HG03521 (cell line): ENCODE results near the gene HLA-DOB.
A peak's percentile ranks its signal among the peaks of the same experiment; 100 is the strongest.
"Not testable (repeated sequence)": the region's sequence is repeated elsewhere in the genome, so short reads cannot be mapped to it uniquely, and the experiment has no call there.

Source experiments
- ATAC-seq: cut with Tn5 transposase; IDR thresholded peaks from one replicate; pipeline ENCODE4 v1.9.1; 2021; ENCODE audit warnings: mild to moderate bottlenecking, moderate library complexity; ENCODE audit not compliant: unreplicated experiment

The HLA-DOB gene

DNA sequence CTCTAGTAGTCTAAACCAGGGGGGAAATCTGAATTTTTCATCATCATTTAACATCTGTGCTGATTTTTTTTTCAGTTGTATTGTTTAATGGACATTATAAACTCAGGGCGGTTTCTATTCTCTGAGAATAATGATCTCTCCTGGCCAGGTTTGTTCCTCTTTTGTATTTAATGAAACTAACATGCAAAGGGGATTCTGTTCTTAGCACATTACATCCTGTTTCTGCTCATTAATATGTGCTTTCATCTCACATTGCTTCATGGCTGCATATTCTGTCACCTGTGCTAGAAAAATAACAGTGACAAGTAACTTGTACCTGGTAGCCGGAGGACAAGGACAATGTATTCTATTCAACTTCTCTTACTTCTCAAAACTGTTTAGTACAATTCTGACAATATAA is 806 bp downstream of the HLA-DOB start:
- peak; percentile 54 for ATAC-seq

DNA sequence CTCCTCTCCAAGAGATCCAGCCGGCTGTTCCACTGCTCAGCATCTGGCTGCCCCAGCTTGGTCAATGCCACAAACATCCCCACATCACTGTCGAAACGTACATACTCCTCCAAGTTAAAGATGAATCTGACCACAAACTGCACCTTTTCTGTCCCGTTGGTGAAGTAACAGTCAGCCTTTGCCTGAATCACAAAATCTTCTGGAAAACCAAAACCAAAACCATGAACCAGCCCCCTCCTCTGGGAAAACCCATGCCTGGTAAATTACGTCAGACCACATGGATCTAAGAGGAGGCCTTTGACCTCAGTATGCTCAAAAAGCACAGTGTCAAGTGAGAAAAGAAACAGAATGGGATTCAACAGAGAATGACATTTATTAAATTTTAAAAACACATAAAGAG is 1.7 kb downstream of the HLA-DOB start:
- no peak for ATAC-seq

DNA sequence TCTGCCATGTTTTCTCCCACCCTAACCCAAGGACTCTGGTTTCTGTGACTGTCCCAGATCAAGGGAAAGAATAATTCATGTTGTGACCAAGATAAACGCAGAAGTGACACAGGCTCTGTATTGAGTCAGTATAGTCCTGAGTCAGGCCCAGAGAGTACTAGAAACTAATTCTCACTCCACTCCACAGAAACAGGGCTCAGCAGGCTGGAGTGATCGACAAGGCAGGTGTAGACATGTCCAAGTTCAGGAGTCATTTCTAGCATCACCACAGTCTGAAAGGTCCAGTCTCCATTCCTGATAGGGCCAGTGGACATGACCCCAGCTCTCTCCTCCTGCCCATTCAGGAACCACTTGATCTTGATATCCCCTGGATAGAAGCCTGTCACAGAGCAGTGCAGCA is 2.7 kb downstream of the HLA-DOB start:
- ATAC-seq, result no peak

DNA sequence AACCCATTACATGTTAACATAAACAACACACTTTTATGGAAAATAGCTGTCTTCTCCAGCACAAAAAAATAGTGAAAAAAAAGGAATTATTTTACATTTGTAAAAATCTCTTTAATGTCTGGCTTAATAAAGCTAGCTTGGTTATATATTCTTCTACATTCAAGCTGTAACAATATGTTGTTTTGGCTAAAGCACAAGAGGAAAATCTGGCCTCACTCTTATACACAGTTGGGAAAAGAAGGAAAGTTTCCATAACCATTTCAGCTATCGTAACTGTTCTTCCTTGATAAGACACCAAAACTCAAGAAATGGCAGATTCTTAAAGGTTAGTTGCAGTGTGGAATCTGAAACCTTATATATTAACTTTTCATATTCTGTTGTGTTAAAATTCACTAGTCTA is 7.6 kb downstream of the HLA-DOB start:
- ATAC-seq, result no peak

DNA sequence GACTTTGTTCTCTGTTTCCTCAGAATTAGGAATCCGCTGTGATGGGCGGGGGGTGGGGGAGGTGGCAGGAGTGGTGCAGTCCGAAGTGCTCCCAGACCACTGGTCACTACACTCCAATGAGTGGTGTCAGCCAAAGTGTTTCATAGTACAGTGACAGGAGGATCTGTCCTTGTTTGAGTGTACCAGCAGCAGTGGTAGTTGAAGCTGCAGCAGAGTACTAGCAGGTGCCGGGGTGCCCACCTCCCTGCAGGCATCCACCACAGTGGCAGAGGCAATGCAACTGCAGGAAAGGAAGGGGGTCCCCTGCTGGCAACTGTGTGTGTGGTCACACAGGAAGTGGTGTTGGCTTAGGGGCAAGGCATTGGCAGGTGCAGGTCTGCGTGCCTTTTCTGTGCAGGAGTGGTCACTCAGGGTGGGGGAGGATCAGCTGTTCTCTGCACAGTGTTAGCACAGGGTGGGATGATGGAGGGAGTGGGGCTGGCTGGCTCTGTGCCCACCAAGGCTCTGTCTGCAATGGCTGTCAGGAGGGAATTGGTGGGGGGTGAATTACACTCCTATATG is 9.7 kb downstream of the HLA-DOB start:
- no peak for ATAC-seq

DNA sequence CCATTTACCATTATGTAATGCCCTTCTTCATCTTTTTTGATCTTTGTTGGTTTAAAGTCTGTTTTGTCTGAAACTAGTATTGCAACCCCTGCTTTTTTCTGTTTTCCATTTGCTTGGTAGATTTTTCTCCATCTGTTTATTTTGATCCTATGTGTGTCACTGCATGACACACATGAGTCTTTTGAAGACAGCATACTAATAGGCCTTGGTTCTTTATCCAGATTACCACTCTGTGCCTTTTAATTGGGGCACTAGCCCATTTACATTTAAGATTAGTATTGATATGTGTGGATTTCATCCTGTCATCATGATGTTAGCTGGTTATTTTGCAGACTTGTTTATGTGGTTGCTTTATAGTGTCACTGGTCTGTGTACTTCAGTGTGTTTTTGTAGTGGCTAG is 11.4 kb downstream of the HLA-DOB start:
- not testable (repeated sequence) for ATAC-seq

DNA sequence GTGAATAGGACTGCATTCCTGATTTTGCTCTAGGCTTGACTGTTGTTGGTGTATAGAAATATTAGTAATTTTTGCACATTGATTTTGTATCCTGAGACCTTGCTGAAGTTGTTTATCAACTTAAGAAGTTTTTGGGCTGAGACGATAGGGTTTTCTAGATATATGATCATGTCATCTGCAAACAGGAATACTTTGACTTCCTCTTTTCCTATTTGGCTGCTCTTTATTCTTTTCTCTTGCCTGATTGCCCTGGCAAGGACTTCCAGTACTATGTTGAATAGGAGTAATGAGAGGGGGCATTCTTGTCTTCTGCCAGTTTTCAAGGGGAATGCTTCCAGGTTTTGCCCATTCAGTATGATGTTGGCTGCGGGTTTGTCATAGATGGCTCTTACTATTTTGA is 13.4 kb downstream of the HLA-DOB start:
- no peak for ATAC-seq

DNA sequence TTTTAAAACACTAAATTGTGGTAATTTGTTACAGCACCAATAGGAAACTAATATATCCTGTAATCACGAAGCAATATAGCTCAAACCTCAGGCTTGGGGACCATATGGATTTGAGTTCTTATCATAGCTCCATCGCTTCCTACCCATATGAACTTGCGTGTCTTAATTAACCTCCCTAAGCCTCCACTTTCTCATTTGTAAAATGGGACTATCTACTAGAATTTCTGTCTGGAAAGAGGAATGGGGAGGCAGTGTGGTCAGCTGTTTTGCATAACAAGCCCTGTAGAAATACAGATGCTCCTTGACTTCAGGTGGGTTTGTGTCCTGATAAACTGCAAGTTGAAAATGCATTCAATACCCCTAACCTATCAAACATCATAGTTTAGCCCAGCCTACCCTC is 17.1 kb downstream of the HLA-DOB start:
- no peak for ATAC-seq

DNA sequence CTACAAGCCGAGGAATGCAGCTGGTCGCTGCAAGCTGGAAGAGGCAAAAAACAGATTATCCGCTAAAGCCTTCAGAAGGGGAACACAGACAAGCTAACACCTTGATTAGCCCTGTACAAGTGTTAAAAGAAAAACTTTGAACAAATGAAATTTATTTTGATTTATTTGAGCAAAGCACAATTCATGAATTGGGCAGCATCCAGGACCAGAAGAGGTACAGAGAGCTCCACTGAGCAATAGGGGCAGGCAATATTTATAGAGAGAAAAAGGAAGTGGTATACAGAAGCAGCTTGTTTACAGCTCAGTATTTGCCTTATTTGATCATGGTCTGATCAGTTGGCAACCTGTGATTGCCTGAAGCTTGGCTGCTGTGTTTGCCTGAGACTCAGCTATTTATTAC is 17.6 kb downstream of the HLA-DOB start:
- ATAC-seq, result no peak

DNA sequence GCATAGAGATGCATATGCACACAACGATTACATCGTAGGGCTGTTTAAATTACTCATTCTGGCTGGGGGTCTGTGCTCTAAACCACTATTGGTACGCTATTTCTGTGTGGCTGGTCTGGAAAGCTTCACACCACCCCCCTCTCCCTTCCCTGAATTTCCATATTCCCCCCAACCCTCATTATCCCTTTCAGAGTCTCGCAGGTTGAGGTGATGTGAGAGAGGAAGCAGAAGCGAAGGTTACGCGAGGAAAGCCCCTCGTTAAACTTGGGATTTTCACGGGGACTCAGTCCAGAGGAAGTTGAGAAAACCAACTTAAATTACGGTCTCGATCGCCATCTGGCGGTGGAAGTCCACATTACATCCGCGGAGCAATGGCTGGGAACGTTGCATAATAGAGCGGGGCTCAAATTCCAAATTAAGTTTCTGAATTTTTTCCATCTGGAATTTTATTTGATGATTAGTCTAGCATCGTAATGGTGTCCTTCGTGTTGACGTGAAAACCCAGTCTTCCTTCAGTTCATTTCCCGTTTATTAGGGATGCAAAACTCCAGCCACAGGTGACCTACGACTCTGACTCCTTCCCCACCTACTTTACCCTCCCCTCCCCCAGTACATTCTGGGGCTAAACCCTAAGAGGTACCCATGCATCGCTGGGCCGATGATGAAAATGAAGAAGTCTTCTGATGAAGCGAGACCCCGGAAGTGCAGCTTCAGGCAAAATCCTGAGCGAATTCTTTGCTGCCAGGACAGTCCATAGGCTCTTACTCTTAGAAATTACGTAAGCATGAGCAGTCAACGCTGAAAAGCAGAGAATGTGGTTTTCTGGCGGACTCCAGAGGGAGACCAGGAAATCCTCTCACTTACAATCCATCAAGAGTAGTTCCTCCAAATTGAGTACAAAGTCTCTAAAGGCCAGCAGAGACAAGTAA is 19.7 kb downstream of the HLA-DOB start:
- ATAC-seq, result no peak

DNA sequence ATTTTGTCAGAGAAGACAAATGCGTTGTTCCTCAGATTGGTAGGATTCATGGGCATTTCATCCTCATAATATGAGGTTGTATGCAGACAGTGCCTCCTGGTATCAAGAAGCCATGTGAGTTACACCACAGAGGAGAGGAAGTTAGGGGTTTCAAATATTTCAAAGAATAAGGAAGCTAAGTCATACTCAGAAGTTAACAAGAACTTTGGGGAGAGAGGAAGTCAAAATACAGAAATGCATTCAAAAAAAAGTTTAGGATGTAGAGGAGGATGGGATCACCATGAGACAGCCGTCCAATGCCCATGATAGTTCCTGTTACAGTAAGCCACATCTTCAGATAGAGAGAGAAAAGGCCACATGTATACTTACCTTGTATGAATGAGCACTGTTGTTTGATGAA is 22.3 kb downstream of the HLA-DOB start:
- no peak for ATAC-seq

DNA sequence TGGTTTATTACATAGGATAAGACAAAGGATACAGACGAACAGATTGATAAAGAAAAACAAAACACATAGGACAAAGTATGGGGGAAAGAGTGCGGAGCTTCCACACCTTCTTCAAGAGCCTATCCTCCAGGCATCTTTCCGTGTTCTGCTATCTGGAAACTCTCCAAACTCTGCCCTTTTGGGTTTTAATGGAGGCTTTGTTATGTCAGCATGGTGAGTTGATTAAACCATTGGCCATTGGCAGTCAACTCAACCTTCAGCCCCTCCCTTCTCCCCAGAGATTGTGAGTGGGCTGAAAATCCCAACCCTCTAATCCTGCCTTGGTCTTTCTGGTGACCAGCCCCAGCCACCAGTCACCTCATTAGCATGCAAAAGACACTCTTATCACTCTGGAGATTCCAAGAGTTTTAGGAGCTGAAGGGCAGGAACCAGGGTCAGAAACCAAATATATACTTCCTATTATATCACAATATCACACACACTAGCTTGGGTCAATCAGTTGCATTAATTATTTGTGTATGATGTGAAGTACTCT is 23.8 kb downstream of the HLA-DOB start:
- ATAC-seq, result no peak

DNA sequence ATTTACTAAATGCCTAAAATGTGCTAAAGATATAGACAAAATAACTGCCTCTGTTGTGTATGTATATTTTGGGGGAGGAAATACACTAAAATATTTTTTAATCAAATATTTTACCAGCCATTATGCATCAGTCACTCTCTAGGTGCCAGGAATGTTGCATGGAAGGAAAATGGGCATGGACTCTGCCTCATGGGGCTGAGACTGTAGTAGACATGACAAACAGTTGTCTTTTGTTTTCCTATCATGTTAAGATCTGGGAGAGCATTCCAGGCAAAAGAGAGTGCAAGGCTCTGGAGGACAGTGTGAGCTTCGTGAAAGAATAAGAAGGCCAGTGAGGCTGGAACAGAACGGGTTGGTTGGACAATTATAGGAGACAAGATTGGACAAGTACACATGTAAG is 26.5 kb downstream of the HLA-DOB start:
- no peak for ATAC-seq

DNA sequence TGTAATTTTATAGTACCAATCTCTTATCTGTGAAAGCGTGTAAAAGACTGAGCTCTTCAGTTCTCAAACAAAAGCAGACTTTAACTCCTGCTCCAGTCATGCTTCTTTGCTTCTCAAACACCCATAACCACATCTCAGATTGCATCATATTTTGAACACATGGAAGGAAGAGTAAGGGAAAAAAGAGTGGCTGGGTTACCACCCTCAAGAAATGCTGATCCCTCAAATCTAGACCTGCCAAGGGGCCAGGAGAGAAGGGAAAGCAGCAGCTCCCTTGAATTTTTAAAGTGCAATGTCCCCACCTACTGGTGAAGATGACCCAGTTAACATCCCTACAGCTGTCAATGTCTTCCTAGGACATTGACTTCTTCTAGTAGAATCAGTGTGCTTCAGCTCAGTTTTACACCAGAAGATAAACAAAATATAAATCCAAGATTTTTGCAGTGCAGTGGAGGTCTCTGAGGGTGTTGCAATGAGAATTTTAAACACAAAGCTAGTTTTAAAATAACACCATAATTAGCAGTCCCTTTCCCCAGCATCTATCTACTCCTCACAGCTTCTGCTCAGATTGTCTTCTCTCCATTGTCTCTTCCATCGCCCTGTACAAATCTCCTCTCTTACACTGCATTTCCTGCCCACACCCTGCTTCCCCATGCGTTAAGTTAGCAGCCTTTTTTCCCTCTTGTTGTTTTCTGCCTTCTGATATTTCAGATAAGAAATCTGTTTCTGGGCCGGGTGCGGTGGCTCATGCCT is 30.8 kb downstream of the HLA-DOB start:
- no peak for ATAC-seq

DNA sequence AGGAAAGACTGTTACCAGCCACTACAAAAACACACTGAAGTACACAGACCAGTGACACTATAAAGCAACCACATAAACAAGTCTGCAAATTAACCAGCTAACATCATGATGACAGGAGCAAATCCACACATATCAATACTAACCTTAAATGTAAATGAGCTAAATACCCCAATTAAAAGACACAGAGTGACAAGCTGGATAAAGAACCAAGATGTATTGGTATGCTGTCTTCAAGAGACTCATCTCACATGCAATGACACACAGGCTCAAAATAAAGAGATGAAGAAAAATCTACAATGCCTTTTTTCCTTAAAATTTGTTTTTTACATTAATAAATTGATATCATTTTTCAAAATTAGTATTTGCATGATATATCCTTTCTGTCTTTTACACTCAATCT is 33.9 kb downstream of the HLA-DOB start:
- ATAC-seq, result not testable (repeated sequence)

DNA sequence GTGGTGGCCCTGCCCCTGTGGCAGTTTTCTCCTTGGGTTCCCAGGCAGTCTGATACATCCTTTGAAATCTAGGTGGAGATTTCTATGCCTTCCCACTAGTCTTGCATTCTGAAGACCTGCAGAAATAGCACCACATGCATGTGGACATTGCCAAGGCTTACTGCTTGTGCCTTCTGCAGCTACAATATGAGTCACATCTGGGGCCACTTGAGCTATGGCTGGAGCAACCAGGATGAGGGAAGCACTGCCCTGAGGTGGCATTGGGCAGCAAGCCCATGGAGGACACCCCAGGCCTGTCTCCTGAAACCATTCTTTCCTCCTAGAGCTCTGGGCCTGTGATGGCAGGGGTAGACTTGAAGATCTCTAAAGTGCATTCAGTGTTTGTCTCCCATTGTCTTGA is 37.8 kb downstream of the HLA-DOB start:
- ATAC-seq, result no peak

DNA sequence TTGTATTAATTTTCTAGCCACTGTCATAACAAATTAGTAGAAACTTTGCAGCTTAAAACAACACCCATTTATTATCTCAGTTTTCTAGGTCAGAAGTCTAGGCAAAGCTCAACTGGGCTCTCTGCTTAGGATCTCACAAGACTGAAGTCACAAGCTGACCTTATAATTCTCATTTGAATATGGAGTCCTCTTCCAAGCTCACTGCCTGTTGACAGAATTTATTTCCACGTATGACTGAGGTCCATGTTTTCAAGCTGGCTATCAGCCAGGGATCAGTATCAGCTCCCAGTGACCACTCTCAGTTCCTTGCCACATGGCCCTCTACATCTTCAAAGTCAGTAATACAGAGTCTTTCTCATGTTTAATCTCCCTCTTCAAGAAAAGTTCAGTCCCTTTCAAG is 41.7 kb downstream of the HLA-DOB start:
- ATAC-seq, result no peak

DNA sequence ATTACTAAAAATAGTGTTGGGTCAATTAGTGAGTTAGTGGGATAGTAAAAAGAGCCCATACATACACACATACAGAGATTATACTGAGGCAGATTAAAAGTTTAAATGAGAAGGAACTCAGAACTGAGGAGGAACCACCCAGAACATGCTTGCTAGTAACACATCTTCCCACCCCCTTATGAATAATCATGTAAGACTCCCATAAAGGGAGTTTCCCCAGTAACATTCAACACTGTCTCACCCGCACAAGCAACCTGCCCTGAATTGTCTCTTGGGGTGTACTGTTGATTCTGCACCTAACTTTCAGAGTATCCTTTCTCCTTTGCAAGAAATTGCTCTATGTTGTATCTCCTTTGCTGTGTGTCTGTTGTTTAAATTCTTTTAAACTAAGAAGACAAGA is 42.4 kb downstream of the HLA-DOB start:
- ATAC-seq, result no peak

DNA sequence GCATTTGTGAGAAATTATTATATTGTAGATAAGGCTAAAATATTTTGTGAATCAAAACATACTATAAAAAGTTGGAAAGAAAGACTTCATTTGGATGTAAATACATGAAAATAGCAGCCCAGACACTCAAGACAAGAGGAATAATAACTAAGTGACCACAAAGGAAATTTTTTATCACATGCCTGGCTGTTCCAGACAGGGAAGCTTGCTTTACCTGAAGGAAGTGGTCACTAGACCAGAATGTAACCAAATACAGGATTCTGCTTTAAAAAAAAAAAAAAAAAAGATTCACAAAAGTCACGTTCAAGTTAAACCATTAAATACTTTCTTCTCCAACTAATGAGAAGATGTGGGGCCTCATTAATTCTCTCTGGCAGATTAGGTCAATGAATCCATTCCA is 44.1 kb downstream of the HLA-DOB start:
- no peak for ATAC-seq

DNA sequence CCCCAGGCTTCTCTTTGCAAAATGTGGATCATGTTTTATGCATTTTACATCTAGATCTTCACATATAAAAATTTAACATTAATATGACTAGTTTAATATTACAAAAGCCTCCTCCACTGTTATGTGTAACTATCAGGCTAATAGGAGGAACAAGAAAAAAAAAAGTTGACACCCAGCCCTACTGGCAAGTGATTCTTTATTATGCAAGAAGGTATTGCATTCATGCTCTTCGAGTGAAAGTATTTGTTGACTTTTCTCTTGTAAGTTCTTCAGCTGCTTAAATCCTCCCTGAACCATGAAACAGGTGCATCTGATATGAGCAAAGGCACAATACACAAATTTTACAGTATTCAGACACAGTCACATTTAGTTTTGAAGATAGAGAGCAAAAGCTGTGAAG is 52.8 kb downstream of the HLA-DOB start:
- ATAC-seq, result no peak

DNA sequence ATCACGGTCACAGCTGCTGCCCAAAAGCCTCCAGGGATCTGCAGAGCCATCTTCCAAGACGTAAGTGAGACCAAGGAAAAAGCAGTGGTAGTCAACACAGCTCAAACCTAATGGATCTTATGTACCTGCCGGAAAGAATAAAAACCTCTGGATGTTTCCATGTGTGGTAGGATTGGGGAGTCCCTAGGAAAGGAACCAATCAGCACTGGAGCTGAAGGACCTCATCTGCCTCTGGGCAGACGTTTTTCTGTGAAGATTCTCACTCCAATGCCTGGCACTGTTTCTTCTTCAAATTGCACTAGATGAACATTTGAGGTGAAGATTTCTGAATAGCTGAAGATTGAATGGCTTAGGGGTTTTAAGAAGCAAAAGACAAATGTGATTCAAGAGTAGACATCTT is 53.4 kb downstream of the HLA-DOB start, which contains the start of gene HLA-DQB2:
HLA-DQB2 (minus strand) TSS at position 112 of the 400 bp plus-strand sequence; CDS start at position 50, 62 bp downstream.
- ATAC-seq, result no peak
